ENCODE measurements around the gene PHGDH. TPM values are rescaled to one million over a fixed set of nuclear protein-coding genes. Genes with fewer than 3 reads are reported as not detected.
A peak's percentile ranks its signal among the peaks of the same experiment; 100 is the strongest.

The PHGDH gene
- total and polyA plus RNA-seq, 2 of the 13 experiments (the other 11 are each of a cell fraction or from before 2014, with no cell fraction given): 95.8 to 133 TPM

GRCh38 chr1:119766374-119766794 is 54.6 kb downstream of the PHGDH start (continued):
- peak; percentile 88 for TF ChIP-seq ESRRA (CRISPR knock-in tag; IDR thresholded peaks at IDR 0.05; ENCODE audit: low read depth)
- no peak; the same call in 1 of the 2 replicates for TF ChIP-seq YEATS4 (CRISPR knock-in tag; IDR thresholded peaks at IDR 0.05; ENCODE audit: borderline replicate concordance)
- TF ChIP-seq, protein P1, sequence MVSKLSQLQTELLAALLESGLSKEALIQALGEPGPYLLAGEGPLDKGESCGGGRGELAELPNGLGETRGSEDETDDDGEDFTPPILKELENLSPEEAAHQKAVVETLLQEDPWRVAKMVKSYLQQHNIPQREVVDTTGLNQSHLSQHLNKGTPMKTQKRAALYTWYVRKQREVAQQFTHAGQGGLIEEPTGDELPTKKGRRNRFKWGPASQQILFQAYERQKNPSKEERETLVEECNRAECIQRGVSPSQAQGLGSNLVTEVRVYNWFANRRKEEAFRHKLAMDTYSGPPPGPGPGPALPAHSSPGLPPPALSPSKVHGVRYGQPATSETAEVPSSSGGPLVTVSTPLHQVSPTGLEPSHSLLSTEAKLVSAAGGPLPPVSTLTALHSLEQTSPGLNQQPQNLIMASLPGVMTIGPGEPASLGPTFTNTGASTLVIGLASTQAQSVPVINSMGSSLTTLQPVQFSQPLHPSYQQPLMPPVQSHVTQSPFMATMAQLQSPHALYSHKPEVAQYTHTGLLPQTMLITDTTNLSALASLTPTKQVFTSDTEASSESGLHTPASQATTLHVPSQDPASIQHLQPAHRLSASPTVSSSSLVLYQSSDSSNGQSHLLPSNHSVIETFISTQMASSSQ (IDR thresholded peaks at IDR 0.05; ENCODE audit: low read depth): peak; percentile 81
- TF ChIP-seq, protein P1 (CRISPR knock-in tag; IDR thresholded peaks at IDR 0.05; ENCODE audit: borderline replicate concordance): peak; percentile 88; the same call in 1 of the 2 replicates
- no peak for TF ChIP-seq DBP (CRISPR knock-in tag; IDR thresholded peaks at IDR 0.05; ENCODE audit: not compliant biosample characterization)
- no peak for TF ChIP-seq SMAD1 (CRISPR knock-in tag; IDR thresholded peaks at IDR 0.05; ENCODE audit: borderline replicate concordance, low read depth)
- TF ChIP-seq HOXA3 (CRISPR knock-in tag; IDR thresholded peaks at IDR 0.05): 0 out of 2 replicates have a peak, but pooled peaks have one; percentile 18
- peak; percentile 47; the same call in 1 of the 2 replicates for TF ChIP-seq ZSCAN31 (CRISPR knock-in tag; IDR thresholded peaks at IDR 0.05; ENCODE audit: low read depth)
- no peak for TF ChIP-seq BRD4 (CRISPR knock-in tag; IDR thresholded peaks at IDR 0.05)
- TF ChIP-seq, protein P2, sequence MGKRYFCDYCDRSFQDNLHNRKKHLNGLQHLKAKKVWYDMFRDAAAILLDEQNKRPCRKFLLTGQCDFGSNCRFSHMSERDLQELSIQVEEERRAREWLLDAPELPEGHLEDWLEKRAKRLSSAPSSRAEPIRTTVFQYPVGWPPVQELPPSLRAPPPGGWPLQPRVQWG (CRISPR knock-in tag; IDR thresholded peaks at IDR 0.05; ENCODE audit: borderline replicate concordance, low read depth): no peak
- no peak for TF ChIP-seq CENPT (CRISPR knock-in tag; IDR thresholded peaks at IDR 0.05; ENCODE audit: low read depth)
- TF ChIP-seq ZNF737 (CRISPR knock-in tag; IDR thresholded peaks at IDR 0.05; ENCODE audit: borderline replicate concordance): no peak
- TF ChIP-seq MYNN (CRISPR knock-in tag; IDR thresholded peaks at IDR 0.05; ENCODE audit: low read depth): no peak
- no peak for TF ChIP-seq ZBTB7A (CRISPR knock-in tag; IDR thresholded peaks at IDR 0.05)
- no peak for TF ChIP-seq KDM5A (IDR thresholded peaks at IDR 0.05; ENCODE audit: borderline replicate concordance, low read length)
- peak; percentile 77 for TF ChIP-seq KDM6A (CRISPR knock-in tag; IDR thresholded peaks at IDR 0.05; ENCODE audit: low read depth)
- peak; percentile 55 for TF ChIP-seq TCF7 (IDR thresholded peaks at IDR 0.05; ENCODE audit: low read depth)
- TF ChIP-seq TCF7L2 (IDR thresholded peaks at IDR 0.05; ENCODE audit: low read depth, low read length): no peak
- no peak for TF ChIP-seq ZNF616 (CRISPR knock-in tag; IDR thresholded peaks at IDR 0.05; ENCODE audit: low read depth)
- TF ChIP-seq, protein P3, sequence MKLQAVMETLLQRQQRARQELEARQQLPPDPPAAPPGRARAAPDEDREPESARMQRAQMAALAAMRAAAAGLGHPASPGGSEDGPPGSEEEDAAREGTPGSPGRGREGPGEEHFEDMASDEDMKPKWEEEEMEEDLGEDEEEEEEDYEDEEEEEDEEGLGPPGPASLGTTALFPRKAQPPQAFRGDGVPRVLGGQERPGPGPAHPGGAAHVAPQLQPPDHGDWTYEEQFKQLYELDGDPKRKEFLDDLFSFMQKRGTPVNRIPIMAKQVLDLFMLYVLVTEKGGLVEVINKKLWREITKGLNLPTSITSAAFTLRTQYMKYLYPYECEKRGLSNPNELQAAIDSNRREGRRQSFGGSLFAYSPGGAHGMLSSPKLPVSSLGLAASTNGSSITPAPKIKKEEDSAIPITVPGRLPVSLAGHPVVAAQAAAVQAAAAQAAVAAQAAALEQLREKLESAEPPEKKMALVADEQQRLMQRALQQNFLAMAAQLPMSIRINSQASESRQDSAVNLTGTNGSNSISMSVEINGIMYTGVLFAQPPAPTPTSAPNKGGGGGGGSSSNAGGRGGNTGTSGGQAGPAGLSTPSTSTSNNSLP (IDR thresholded peaks at IDR 0.05; ENCODE audit: low read depth, low read length): peak; percentile 99
- no peak for TF ChIP-seq ZSCAN9 (CRISPR knock-in tag; IDR thresholded peaks at IDR 0.05; ENCODE audit: borderline replicate concordance)

Measured in HepG2 (cell line).